ENCODE results near the gene ATP2B3.
"Not testable (repeated sequence)": the region's sequence is repeated elsewhere in the genome, so short reads cannot be mapped to it uniquely, and the experiment has no call there.

Gene ATP2B3

DNA sequence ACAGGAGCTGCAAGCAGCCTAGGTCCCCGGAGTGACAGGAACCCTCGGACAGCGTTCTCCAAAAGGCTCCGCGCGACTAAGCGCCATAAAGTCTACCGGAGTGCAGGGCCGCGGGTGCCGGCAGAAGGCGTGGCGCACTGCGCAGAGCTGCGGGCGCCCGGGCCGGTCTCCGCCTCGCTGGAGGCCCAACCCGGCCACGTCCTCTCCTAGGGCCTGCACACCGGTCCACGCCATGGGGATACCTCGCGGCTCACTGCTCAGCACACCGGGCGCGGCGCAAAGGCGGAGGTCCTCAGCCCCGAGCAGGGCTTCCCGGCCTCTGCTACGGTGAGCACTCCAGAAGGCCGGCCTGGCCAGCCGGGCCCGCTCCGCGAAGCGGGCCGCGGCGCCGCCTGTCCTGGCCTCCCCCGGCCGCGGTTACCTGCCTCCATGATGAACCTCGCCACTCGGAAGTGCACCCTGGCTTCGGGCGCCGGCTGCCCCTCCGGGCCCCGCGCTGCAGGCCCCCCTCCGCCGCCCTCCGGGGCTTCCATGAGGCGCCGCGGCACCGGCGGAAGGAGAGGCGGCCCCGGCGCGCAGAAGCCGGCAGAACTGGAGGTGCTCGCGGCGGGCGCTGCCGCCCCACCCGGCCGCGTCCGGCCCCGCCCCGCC is 81.2 kb downstream of the ATP2B3 start, which contains the start of gene CCNQ:
TSS of gene CCNQ (minus strand) at position 599 of the 651 bp plus-strand sequence. CDS start at position 533, 66 bp downstream.
- peak; percentile 52 for DNase-seq

DNA sequence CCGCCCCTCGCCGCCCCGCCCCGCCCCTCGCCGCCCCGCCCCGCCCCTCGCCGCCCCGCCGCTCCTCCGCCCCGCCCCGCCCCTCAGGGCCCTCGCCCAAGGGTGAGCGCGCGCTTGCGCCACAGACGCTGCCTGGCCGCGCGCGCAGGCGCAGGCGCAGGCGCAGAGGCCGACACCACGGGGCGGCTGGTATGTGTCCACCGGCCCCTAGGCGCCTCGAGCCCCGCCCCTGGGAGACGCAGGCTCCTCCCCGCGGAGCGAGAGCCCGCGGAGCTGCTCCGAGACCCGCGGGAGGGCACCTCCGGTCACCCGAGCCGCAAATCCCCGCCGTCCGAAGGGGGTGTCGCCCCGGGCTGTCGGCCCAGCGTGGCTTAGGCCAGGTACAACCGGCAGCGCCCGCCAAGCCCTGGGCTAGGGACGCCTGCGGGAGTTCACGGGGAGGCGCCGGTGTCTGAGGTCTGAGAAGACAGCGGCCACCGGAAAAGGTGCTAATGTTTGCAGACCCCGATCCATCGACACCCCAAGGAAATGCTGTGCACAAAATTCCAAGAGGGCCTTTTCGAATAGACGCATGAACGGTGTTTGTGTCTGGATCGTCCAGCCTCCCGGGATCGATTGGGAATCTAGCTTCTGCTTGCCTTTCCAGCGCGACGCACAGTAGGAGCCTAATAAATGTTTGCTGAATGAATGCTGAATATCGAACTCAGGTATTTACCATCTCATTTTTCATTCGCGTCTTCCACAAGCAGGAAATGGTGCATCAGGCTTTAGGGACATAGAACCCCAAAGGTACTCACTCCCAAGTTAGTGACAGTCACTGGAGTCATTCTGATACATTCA is 82.0 kb downstream of the ATP2B3 start:
- DNase-seq, result peak; percentile 86

DNA sequence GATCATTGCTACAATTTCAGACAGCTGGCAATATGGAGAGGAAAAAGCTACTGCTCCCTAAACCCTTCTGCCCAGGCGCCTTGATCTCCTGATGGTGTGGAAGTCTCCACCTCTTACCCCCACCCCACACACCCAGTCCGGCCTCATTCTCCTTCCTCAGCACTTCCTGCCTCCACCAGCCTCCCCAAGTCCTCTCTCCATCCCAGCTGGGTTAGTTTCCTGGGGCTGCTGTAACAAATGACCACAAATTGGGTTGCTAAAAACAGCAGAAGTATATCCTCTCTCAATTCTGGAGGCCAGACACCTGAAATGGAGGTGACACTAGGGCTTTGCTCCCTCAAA is 82.6 kb downstream of the ATP2B3 start:
- no peak for DNase-seq

DNA sequence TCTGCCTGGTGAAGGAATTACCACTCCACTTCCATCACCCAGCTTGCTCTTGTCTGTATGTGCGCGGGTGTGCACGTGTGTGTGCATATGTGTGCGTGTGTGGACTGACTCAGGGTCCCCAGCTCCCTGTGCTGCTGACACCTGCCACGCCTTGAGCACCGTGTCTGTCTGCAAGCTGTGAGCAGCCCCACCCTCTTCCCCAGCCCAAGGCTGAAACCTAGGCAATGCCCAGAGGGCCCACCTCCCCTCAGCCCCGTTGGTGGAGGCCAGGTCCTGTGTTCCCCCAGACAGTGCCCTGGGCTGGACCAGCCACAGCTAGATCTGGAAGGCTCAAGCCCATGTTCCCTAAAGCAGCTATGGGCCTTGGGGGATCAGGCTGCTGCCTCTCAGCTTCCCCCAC is 83.5 kb downstream of the ATP2B3 start:
- DNase-seq, result no peak

DNA sequence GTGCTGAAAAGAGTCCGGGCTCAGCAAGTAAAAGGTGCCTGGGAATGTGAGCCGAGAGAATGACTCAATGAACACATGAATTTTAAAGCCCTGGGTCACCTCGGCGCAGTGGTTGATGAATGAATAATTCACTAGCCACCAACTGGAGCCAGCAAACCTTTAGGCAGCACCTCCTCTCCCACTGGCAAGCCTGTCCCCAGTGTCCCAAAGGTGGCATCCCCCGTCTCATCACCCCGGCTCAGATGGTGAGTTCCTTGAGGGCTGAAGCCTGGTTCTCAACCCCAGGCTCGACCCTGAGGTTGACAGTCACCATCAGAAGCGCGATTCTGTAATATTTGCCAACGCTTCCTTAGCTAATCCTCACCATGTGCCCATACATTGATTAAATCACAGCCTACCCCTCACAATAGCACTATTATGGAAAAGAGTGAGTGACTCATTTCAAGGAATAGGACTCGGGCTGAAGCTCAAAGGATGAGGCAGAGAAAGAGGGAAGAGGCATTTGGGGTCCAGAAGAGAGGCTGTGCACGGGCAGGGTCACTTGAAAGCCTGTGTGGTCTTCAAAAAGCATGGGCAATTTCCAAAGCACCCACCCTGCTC is 84.2 kb downstream of the ATP2B3 start:
- no peak for DNase-seq

DNA sequence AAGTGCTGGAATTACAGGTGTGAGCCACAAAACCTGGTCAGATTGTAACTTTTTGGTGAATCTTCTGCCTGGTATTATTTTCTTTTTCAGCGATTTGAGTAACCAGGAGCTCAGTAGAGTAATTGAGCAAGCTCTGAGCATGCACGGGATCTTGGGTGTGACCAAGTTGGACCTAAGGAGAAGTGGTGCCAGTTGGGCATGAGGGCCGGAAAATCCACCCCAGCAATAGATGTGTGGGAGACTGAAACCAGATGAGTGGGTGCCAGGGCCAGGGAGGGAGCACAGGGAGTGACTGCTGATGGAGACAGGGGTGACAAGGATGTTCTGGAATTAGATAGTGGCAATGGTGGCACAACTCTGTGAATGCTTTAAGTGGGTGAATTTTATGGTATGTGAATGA is 85.2 kb downstream of the ATP2B3 start:
- DNase-seq, result no peak

DNA sequence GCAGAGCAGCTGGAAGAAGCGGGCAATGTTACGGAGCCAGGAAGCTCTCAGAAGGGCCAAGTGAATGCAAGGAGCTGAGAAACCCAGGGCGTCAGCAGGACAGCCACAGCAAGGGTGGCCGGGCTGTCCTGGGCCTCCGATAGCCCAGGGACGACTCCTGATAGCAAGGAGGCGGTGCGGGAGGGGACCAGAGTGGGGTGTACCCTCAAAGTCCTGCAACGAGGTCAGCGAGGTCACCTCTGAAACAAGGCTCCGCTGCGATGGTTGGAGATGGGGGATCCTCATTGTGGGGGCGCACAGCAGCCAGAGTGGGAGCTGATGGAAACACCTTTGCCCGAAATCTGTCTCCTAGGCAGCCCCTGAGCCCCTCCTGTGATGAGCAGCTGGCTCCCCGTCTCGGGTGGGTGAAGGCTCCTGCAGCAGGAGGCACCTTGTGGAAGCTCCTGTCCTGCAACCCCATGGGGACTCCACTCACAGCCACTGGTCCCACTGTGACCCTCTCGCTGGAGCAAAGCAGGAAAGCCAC is 85.8 kb downstream of the ATP2B3 start:
- no peak for DNase-seq

DNA sequence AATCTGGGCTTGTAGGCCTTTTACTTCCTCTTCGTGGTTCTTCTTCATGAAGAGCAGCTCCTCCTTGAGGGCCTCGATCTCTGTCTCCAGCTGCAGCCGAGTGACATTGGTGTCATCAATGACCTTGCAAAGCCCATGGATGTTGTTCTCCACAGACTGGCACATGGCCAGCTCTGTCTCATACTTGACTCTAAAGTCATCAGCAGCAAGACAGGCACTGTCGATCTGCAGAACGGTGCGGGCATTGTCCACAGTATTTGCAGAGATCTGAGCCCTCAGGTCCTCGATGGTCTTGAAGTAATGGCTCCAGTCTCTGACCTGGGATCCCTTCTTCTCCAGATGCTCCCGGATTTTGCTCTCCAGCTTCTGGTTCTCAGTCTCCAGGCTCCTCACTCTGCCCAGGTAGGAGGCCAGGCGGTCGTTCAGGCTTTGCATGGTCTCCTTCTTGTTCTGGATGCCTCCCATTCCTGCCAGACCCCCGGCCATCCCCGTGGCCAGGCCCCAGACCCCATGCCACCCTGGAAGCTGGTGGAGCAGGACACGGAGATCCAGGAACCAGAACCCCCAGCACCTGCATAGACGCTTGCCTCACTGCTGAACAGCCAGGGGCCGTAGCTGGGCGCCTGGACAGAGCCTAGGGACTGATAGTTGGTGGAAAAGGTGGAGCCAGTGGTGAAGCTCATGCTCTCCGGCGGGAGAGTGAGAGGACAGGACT is 87.4 kb downstream of the ATP2B3 start:
- DNase-seq, result not testable (repeated sequence)

DNA sequence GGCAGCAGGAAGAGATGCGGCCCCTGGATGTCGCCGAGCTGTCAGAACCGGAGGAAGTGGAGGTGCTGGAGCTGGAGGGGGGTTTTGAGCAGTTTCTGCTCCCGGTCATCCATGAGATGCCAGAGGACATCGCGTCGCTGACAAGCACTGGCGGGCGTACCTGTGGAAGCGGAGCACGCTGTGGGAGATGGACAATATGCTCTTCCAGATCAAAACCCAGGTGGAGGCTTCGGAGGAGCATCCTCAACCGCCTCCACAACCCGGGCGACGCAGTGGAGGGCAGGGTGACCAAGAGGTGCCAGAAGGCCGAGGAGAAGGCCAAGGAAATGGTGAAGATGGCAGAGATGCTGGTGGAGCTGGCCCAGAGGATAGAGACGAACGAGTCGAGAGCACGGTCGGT is 89.1 kb downstream of the ATP2B3 start:
- DNase-seq, result peak; percentile 7

DNA sequence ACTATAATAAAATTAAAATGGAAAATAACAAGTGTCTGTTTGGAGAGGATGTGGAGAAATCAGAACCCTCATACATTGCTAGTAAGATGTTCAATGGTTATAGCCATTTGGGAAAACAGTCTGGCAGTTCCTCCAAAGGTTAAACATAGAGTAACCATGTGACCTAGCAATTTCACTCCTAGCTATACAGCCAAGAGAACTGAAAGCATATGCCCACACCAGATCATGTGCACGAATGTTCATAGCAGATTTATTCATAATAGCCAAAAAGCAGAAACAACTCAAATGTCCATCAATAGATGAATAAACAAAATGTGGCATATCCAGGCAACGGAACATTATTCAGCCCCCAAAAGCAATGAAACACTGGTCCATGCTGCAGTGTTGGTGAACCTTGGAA is 90.9 kb downstream of the ATP2B3 start:
- DNase-seq, result no peak

DNA sequence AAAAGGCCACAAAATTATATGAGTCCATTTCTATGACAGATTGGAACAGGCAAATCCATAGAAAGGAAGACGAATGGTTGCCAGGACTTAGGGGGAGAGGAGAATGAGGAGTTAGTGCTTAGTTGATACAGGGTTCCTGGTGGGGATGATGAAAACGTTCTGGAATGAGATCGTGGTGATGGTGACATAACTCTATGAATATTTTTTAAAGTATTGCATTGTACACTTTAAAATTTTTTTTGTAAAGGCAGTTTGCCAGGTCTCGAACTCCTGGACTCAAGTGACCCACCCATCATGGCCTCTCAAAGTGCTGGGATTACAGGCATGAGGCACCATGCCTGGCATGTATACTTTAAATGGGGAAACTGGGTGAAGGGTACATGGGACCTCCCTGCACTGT is 91.4 kb downstream of the ATP2B3 start:
- no peak for DNase-seq

DNA sequence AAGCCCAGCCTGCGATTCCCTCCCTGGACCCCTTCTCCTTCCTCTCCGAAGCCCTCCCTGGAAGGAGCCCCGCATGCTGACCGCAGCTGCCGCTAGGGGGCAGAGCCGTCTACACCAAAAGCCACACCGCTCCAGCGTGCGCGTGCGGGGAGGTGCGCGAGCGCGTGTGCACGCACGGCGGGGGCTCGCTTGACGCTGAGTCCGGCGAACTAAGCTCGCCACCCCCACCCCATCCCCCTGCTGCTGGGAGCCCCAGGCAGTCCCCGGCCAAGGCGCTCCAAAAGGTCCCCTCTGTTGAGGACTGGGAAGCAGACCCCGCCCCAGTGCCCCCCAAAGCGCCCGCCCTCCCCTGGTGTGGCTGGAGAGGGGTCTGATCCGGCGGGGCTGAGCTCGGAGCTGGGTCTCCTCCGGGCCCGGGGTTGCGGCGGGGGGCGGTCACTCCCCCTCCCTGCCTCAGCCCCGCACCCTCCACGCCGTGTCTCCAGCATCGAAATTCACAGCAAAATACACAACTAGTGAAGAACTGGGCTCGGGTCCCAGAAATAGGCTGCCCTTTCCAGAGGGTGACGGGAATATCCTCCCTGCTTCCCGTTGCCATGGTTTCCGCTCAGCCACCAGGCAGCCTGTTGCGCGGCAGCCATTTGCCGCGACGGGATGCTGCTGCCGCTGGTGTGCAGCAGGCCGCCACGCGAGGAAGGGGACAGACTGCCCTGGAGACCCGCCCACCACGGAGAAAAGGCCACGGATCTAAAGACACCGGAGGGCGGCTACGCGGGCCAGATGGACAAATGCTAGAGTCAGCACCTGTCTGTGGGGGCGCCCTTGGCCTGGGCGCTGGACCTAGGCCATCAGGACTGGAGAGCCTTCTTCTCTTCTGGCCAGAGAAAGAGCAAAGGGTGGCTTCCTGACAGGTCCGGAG is 92.7 kb downstream of the ATP2B3 start:
- peak; percentile 76 for DNase-seq

DNA sequence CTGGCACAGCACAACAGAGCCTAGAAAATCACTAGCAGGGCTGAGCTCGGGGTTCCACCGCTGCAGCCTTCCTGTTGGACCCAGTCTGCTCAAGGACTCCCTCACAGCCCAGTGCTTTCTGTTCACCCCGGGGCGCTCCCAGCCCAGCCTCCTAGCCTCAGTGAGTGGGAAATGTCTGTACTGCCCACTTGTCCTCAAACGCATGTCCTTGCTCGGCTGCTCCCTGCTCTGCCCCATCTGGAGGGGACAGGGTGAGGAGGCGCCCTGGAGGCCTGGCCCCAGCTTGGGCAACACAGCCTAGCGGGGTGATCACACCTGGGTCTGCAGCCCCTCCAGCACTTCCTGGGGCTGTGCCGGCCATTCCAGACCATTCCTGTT is 93.4 kb downstream of the ATP2B3 start:
- DNase-seq, result peak; percentile 24

DNA sequence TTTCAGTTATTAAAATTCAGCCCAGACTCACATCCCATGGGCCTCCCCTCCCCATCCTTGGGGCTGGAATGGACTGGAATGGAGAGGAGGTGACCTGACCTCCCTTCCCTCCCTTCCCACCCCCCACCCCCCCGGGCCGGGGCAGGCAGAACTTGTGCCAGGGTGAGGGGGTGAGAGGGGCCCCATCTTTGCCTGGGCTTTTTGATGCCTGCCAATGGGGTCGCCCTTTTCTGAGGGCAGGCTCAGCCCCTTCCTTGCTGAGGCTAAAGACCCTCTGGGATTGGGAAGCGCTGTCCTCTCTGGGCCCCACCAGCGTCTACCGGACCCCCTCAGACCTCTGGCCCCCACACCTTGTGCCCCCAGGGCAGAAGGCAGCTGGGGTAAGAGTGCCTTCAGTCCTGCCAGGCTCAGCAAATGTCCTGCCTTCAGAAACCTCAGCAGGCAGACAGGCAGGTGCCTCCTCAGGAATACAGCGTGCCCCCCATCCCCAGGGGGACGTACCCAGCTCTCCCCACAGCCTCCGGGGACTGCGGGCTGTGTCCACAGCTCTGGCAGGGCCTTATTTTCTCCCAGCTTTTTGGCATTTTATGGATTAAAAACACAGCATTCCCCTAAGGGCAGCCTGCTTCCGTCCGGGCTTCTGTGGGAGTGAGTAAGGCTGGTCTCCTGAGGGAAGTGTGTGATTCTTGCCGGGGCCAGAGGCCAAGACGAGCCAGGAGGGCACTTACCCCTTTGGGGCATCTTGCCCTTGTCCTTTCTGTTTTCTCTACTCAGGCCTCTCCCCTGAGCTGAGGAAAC is 94.1 kb downstream of the ATP2B3 start:
- peak; percentile 7 for DNase-seq

DNA sequence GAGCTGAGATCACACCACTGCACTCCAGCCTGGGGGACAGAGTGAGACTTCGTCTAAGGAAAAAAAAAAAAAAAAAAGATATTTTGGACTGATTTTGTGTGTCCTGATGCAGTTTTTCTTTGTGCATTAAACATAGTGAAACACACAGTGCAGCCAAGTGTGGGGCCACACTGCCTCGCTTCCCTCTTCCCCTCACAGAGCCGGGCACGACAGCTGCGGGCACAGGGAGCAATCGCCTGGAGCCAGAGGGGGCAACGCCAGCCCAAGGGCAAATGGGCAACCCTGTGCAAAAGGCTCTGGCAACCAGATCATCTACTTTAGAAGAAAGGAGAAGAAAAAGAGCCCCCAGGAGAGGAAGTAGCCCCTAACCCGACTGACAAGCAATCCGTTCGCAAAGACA is 95.0 kb downstream of the ATP2B3 start:
- no peak for DNase-seq

DNA sequence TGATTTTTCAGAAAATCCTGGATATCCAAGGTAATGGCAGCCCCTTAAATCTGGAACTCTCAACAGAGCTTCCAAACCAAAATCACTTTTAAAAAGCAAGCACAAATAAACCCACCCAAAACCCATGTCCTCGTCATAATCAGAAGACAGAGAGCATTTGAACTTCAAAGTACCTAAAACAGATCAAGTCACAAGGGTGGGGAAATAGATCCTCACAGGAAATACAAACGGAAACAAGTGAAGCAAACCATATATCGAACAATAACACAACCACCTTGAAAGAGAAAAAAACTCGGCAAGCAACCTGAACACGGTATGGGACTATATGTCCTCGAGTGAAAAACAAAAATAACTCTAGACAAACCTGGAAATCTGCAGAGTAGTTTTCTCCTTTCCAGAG is 97.4 kb downstream of the ATP2B3 start:
- DNase-seq, result no peak

DNA sequence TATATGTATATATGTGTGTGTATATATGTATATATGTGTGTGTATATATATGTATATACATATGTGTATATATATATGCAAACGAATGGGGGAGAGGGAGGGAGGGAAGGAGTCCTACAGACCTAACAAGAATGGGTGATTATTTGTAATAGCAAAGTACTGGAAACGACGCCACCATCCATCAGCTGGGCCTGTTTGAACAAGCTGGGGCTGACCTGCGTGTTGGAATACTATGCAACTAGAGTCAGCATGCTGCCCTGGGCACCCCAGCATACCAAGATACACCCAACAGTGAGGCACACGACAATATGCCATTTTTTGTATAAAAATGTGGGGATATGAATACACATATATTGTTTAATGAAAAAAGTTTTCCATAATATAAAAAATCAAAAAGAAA is 103.1 kb downstream of the ATP2B3 start:
- no peak for DNase-seq

DNA sequence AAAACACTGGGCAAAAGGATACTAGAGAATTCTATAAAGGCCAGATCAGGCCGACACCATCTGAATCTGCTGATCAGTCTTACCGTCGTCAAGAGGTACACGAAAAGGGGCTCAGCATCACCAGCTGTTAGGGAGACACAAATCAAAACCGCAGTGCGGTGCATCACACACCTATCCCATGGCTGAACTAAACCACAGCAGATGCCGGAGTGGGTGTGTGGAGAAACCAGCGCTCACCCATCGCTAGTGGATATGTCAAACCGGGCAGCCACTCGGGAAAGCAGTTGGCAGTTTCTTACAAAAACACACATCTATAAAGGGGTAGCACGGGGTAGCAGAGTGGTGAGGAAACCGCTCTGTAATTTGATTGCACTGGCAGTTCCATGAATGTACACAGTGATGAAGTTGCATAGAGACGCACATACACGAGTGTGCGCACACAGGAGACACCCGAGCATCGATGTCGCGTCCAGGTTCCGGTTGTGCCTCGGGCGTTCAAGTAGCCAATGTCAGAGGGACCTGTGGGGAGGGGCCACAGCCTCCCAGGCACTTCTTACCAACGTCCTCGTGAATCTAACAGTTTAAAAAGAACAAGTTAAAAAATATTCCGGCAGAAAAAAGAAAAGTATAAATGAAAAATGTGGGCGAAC is 104.6 kb downstream of the ATP2B3 start:
- no peak for DNase-seq

DNA sequence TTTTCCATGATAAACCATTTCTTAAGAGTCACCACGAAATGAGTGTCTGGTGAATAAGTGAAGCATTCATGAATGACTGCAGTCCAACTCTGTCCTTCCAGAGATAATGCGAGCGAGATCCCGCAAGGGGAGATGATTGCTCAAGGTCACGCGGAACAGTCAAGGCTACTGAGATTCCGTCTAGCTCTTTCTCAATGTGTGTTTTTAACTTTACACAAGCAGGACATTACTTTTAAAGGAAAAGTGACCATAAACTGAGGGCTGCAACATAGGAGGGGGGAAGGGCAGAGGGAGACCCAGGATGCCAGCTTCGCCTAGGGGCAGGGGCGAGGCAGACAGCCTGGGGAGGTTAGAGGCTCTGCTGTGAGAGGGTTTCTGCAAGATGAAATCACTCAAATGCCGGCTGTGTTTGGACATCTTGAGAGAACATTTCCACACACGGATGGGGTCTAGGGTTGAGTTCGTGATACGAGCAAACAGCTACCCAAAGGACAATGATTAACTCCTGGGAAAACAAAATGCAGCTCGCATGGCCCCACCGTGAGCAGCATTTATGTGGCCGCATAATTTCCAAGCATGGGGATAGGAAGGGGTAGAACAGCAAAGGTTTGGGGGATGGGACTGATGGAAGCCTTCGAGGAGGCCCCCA is 105.3 kb downstream of the ATP2B3 start:
- no peak for DNase-seq

Measured in activated CD4-positive, CD25-positive, alpha-beta regulatory T cell treated with anti-CD3 and anti-CD28 coated beads, Interleukin-2, amount 50 U/mL, for 72 hours (primary cell).